Kidney (tissue), 14 donors: ENCODE measurements around the gene FIP1L1. TPM values are rescaled to one million over a fixed set of nuclear protein-coding genes. Genes with fewer than 3 reads are reported as not detected.

Experiments used
- DNase-seq, 5 donors: peaks; one replicate each; pipeline ENCODE4 v3.0.0-alpha.2; 2013 to 2020
- FAIRE-seq: peaks from 2 replicates; lab custom pipeline; 2012; peaks lifted over from hg19 to GRCh38; lab: Jason Lieb, UNC
- H3K27ac ChIP-seq, 2 donors: one replicate each; pipeline ENCODE4 v1.7.0; 2013; ENCODE audit warnings: low read depth in 2 of 2, low read length in 2 of 2, inconsistent platforms in 1 of 2
- H3K27me3 ChIP-seq: one replicate; pipeline ENCODE4 v1.7.1; 2013; ENCODE audit warnings: low read length, inconsistent platforms; ENCODE audit not compliant: control insufficient read depth, insufficient read depth
- H3K36me3 ChIP-seq, 3 donors: one replicate each; pipeline versions ENCODE4 v1.7.0 to v1.7.1; 2013; ENCODE audit warnings: low read length in 3 of 3, control low read depth in 1 of 3, inconsistent platforms in 1 of 3; ENCODE audit not compliant: insufficient read depth in 3 of 3, control insufficient read depth in 2 of 3
- H3K4me1 ChIP-seq, 3 donors: one replicate each; pipeline versions ENCODE4 v1.7.0 to v1.7.1; 2013; ENCODE audit warnings: low read length in 3 of 3, inconsistent platforms in 1 of 3, low read depth in 1 of 3; ENCODE audit not compliant: control insufficient read depth in 2 of 3, insufficient read depth in 2 of 3
- H3K4me3 ChIP-seq, 3 donors: one replicate each; pipeline versions ENCODE4 v1.7.0 to v1.8.1; 2013; ENCODE audit warnings: low read length in 3 of 3, control low read depth in 1 of 3, inconsistent platforms in 1 of 3
- H3K9ac ChIP-seq, 3 donors: one replicate each; pipeline versions ENCODE4 v1.7.0 to v1.7.1; 2013; ENCODE audit warnings: low read length in 3 of 3, control low read depth in 1 of 3, inconsistent platforms in 1 of 3
- H3K9me3 ChIP-seq, 3 donors: one replicate each; pipeline versions ENCODE4 v1.7.0 to v1.7.1; 2013; ENCODE audit warnings: low read length in 3 of 3, control low read depth in 1 of 3, inconsistent platforms in 1 of 3; ENCODE audit not compliant: control insufficient read depth in 2 of 3, insufficient read depth in 1 of 3
- intact Hi-C: fragments of 100-400 bp; cut with DNase I; formaldehyde crosslinking; loops from one replicate; pipeline ENCODE4 v1.11.1; 2022
- polyA plus RNA-seq: library from polyadenylated mRNA; stranded (reverse); fragments of 350-450 nt; fragmentation: Illumina TruSeq; extraction: RNeasy Lipid Tissue Mini Kit (QIAGEN cat#74804); gene quantifications from one replicate; pipeline ENCODE4 v1.2.3, GENCODE V29; 2014; ENCODE audit warnings: low read depth, low replicate concordance; ENCODE audit not compliant: insufficient read depth
- total RNA-seq: library from RNA; stranded (reverse); fragmentation: NEBNext Ultra II Directional; extraction: Animal tissue kit (Norgen Biotek cat#: 25700); gene quantifications from one replicate; pipeline ENCODE4 v1.2.1, GENCODE V29; 2021
- TF ChIP-seq, protein P1 (sequence below): IDR thresholded peaks from 3 replicates; pipeline ENCODE4 v1.5.1; 2012; ENCODE audit warnings: mild to moderate bottlenecking, moderate library complexity, borderline replicate concordance; ENCODE audit not compliant: insufficient read depth; ENCODE audit errors: extremely low read depth
- donor health status: control.
- donor health status: control.
- donor health status: control.
- donor health status: control.
- donor health status: control.
- donor health status: DM: yes; HTN: yes; CAD: no.
- donor health status: Normal renal cell carcinoma (clear cell type).

FIP1L1 gene
- total and polyA plus RNA-seq, 2 donors from 2014 or later = 25.5 to 48.0 TPM

DNA sequence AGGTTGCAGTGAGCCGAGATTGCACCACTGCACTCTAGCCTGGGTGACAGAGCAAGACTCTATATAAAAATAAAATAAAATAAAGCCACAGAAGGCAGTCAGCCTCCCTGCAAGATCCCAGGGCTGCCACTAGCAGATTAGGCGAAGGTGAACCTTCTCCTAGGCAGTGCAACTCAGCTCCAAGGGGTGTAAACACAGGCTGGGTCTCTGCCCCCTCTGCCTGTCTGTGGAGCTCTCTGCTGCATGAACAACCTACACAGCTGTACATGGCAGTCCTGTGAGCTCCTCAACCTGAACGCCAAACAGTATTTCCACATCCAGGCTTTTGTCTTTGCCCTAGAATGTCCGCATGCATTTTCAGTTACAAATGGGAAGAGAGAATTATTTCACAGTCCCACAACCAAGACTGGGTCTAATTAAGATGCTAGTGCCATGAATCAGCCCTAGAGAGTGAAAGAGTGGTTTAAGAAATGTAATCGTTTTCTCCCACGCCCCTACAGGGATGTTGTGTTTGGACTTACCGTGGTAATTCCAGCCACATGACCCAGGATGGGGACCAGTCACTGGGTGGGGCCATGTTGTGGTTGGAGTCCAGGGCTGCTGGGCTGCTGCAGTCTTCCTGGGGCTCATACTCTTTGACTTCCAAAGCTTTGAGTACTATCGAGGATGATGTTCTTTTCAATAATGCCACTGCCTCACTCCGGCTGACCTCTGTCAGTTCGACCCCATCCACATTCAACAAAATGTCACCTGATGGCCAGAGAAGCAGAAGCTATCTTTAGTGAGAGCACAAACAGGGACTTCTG lies 99.0 kb downstream of the FIP1L1 start:
- no peaks in the 10 kb centered on the region for H3K4me1 ChIP-seq
- no peak overlapping the region for H3K27ac ChIP-seq
- no peaks in the 10 kb centered on the region for H3K27me3 ChIP-seq
- TF ChIP-seq, protein P1, sequence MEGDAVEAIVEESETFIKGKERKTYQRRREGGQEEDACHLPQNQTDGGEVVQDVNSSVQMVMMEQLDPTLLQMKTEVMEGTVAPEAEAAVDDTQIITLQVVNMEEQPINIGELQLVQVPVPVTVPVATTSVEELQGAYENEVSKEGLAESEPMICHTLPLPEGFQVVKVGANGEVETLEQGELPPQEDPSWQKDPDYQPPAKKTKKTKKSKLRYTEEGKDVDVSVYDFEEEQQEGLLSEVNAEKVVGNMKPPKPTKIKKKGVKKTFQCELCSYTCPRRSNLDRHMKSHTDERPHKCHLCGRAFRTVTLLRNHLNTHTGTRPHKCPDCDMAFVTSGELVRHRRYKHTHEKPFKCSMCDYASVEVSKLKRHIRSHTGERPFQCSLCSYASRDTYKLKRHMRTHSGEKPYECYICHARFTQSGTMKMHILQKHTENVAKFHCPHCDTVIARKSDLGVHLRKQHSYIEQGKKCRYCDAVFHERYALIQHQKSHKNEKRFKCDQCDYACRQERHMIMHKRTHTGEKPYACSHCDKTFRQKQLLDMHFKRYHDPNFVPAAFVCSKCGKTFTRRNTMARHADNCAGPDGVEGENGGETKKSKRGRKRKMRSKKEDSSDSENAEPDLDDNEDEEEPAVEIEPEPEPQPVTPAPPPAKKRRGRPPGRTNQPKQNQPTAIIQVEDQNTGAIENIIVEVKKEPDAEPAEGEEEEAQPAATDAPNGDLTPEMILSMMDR = no peak
- intact Hi-C loops = no loop called here
- FAIRE-seq (no peak), DNase-seq (no peak)
- H3K4me3 ChIP-seq = no peak overlapping the region
- H3K36me3 ChIP-seq = peaks cover 0 to 3% (median 0%) of the 10 kb centered on the region in 3 donors
- no peaks in the 10 kb centered on the region for H3K9me3 ChIP-seq
- H3K9ac ChIP-seq = no peak overlapping the region

DNA sequence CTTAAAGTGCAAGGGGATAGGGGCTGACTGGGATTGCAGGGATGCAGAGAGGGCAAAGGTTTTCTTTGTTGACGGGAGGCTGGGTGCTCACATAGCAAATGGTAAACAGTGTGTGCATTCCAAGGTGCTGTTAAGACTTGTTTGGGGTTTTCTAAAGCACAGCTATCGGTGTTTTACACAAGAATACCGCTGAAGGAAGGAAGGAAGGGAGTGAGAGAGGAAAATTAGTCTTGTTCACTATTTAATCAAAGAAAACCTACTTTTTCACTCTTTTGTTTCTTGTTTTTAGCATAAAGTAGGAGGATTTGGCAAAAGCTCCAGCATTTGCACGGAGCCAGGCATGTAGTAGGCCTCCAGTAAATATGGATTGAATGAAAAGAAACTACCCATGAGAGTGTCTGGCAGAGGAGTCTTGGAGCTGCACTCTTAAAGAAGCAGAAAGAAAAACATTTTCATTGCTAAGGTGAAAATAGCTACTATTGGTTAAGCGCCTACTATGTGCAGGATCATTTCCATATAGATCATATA lies 99.7 kb downstream of the FIP1L1 start:
- intact Hi-C loops = no loop called here
- TF ChIP-seq, protein P1 = no peak
- no peak overlapping the region for H3K27ac ChIP-seq
- FAIRE-seq (no peak), DNase-seq (no peak)
- no peaks in the 10 kb centered on the region for H3K27me3 ChIP-seq
- no peaks in the 10 kb centered on the region for H3K4me1 ChIP-seq
- H3K9me3 ChIP-seq = no peaks in the 10 kb centered on the region
- H3K36me3 ChIP-seq = peaks cover 0 to 3% (median 0%) of the 10 kb centered on the region in 3 donors
- H3K9ac ChIP-seq = no peak overlapping the region
- H3K4me3 ChIP-seq = no peak overlapping the region

DNA sequence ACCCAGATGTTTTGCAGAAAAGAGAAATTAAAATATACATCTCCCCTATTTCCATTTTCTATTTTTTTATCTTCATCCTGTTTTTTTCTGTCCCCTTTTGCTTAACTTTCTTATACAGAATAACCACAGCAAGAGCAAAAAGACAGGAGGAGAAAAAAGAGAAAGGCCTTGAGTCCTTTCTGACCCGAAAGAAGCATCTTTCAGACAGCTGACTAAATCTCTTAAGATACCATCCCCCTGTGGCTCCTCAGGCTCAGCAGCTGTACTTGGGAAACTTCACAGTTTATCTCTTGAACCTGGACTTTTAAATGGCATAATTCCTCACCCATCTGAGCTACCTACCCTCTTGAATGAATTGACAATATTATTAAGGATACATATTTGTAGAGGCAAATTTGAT lies 100.2 kb downstream of the FIP1L1 start:
- Histone ChIP-seq H3K27me3 (no peaks in the 10 kb centered on the region), H3K27ac (no peak overlapping the region), H3K4me1 (no peaks in the 10 kb centered on the region), H3K36me3 (peaks cover 0 to 3% (median 0%) of the 10 kb centered on the region in 3 donors), H3K9ac (no peak overlapping the region), H3K4me3 (no peak overlapping the region), H3K9me3 (no peaks in the 10 kb centered on the region)
- DNase-seq (no peak), FAIRE-seq (no peak)
- TF ChIP-seq, protein P1 = no peak
- intact Hi-C loops = no loop called here
